ENCODE measurements around the gene DDIT4.
"Not testable (repeated sequence)": the region's sequence is repeated elsewhere in the genome, so short reads cannot be mapped to it uniquely, and the experiment has no call there.

Gene DDIT4, protein sequence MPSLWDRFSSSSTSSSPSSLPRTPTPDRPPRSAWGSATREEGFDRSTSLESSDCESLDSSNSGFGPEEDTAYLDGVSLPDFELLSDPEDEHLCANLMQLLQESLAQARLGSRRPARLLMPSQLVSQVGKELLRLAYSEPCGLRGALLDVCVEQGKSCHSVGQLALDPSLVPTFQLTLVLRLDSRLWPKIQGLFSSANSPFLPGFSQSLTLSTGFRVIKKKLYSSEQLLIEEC

DNA sequence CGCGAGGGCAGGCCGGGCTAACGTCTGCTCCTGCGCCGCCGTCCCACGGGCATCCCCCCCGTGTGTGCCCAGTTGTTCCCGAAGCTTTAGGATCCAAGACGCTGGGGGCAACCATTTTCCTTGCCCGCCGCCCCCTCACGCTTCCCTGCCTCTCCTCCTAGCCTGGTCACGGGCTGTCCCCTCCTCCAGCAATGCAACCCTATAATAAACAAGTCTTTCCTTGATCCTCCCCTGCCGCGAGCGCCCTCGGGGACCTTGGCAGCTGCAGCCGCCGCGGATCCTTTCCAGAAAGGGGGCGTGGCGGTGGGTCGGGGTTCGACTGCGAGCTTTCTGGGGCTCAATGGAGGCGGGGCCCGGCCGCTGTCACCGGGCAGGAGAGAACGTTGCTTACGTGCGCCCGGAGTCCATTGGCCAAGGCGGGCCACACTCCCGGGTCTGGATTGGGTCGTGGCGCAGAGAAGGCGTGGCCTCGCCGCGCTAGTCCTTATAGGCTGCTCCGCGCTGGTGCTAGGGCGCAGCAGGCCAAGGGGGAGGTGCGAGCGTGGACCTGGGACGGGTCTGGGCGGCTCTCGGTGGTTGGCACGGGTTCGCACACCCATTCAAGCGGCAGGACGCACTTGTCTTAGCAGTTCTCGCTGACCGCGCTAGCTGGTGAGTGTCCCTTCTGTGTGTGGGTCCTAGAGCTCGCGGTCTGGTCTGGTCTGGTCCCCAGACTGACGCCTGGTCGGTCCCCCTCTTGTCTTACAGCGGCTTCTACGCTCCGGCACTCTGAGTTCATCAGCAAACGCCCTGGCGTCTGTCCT lies at the start of gene DDIT4:
Gene DDIT4, plus strand, starts transcription at position 515 of the 803 bp plus-strand sequence. CDS start 293 bp downstream, outside the sequence.
- DNase-seq (ENCODE audit: low spot score): peak; percentile 97

DNA sequence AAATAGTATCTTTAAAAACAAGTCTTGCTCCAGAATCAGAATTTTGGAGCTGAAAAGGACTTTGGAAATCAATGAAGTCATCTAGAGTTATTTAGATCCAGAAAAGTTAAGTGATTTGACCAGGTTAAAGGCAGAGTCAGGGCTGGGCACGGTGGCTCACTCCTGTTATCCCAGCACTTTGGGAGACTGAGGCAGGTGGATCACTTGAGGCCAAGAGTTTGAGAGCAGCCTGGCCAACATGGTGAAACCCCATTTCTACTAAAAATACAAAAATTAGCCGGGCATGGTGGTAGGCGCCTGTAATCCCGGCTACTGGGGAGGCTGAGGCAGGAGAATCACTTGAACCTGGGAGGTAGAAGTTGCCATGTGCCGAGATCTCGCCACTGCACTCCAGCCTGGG lies 49.5 kb upstream of the DDIT4 start:
- DNase-seq (ENCODE audit: low spot score): not testable (repeated sequence)

- no peak for DNase-seq (ENCODE audit: low spot score)
Observed at GRCh38 chr10:72226418-72227027, 47.2 kb upstream of the DDIT4 start.

GRCh38 chr10:72227826-72228225 lies 45.9 kb upstream of the DDIT4 start:
- DNase-seq (ENCODE audit: low spot score): no peak

DNA sequence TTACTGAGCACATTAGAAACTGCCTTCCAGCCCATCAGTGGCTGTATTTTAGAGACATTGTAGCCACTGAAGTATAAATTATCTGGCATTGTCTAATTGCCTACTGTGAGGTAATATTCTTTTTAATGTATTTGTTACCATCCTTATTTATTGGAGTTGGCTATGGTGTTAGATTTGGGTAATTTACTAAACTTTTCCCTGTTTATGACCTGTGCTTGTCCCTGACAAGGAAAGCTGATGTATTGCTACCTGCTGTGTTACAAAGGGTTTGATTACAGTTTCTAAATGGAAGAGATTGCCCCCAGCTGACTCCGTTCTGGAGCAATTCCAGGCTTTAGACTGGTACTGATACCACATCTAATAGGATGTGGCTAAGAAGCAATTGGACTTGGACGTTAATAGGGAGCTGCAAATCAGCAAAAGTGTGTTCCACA lies 45.4 kb upstream of the DDIT4 start:
- no peak for DNase-seq (ENCODE audit: low spot score)

DNA sequence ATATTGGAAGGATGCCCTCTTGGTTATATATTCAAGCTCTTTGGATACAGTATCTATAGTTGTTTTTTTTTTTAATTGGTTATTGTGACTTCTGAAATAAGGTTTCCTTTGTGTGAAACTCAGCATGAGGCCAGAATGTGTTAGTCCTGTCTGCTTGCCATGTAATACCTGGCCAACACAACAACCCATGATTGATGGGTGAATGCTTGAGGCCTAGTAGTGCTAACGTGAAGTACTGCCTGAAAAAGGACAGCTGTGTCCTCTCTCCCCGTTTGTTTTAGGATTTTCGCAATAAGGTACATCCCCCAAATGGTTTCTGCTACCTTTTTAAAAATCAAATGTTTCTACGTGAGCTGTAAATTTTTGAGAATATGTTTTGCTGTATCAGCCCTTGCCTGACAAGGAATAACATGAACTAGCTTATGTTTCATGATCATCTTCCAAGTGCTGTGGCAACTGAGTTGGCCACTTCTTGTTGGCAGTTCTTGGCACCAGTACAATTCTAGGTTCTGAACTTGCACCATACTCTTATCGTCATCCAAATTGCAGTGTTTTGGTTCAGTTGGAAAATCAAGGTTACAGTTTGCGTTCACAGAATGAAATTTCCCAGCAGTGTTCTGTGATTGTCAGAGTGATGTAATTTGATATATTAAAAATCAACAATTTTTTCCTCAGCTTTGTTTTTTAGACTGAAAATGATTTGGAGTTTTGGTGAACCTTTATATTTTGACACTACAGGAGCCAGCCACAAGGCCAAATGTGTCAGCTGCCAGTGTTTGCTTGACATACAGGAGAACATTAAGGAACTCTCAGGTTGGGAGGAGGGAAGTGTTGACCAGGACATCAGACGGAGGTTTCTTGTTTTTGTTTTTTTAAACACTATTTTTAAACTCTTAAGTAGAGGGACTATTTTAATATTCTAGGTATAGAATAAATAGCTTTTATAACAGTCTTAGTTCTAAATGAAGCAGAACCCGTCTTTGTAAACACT lies 44.2 kb upstream of the DDIT4 start:
- no peak for DNase-seq (ENCODE audit: low spot score)

- no peak for DNase-seq (ENCODE audit: low spot score)
Observed at GRCh38 chr10:72233621-72234020, 40.1 kb upstream of the DDIT4 start.

- DNase-seq (ENCODE audit: low spot score): no peak
Observed at GRCh38 chr10:72234560-72235095, 39.1 kb upstream of the DDIT4 start.

DNA sequence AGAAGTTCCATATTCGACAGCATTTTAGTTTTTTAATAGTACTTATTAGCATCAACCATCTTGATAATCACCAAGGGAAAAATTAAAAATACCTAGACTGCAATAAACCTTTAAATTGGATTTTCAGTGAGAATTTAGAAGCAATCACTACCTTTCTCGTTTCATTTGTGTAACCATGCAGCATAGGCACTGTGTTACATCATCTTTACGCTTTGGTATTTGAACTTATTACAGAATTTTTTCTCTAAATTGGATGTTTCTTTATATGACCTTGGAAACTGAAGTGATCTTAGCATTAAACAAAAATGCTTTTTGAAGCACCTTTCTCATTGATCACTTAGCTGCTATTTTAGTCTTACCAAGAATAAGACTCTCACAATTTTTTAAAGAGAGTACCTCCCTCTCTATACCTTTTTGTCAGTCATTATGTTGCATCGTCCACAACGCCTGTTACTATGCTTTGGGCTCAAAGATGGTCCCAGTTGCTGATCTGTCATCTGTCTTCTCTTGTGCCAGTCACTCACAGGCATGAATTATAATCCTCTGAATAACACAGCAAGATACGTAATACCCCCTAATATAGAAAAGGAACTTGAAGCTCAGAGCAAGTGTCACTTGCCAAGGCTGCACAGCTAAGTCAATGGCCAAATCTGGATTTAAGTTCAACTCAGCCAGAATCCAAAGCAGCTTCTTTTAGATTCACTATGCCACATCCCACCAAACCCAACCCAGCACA lies 38.0 kb upstream of the DDIT4 start:
- no peak for DNase-seq (ENCODE audit: low spot score)

GRCh38 chr10:72238392-72239175 lies 35.1 kb upstream of the DDIT4 start:
- DNase-seq (ENCODE audit: low spot score): no peak

- DNase-seq (ENCODE audit: low spot score): no peak
Observed at GRCh38 chr10:72239409-72239808, 34.3 kb upstream of the DDIT4 start.

- DNase-seq (ENCODE audit: low spot score): no peak
Observed at GRCh38 chr10:72240371-72240770, 33.4 kb upstream of the DDIT4 start.

- DNase-seq (ENCODE audit: low spot score): no peak
Observed at GRCh38 chr10:72241691-72242252, 32.0 kb upstream of the DDIT4 start.

DNA sequence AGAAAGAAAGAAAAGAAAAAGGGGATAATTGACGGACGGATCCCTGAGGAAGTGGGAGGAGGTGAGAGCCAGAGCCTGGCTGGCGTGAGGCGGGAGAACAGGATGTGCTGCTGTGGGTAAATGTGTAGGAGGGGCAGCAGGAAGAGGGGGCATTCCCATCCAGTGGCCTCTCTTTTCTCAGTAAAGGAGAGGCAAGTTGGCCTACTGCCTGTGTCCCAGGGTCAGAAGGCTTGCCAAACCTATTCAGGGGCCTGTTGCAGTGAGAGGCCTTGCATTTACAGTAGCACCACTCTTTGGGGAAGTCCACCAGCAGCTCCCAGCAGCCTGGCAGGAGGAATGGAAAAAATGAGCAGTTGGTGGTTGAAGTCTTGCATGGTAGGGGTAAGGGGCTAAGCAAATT lies 31.0 kb upstream of the DDIT4 start:
- peak; percentile 42 for DNase-seq (ENCODE audit: low spot score)

DNA sequence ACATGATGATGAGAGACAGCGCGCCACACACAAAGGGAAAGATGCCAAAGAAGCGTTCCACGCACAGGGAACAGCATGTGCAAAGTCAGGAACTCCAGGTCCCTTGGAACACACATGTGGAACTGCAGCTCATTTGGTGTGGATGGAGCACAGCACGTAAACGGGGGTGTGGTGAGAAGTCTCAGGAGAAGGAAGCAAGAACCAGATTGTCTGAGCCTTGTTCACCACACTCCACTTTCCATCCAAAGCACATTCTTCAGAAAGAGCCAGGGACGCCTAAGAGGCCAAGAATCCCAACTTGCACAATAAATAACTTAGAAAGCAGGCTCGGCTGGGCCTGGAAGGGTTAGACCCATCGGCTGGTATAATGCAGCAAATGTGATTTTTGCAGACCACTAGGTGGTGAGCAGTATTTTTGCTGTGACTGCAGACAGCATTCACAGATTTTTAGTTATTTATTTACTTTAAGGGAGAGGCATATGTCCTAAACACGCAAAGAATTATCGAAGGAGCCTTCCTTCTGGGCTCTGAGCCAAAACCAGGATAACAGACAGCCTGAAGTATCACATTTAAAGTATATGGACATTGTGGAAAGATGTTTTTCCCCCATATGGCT lies 29.8 kb upstream of the DDIT4 start:
- DNase-seq (ENCODE audit: low spot score): no peak

DNA sequence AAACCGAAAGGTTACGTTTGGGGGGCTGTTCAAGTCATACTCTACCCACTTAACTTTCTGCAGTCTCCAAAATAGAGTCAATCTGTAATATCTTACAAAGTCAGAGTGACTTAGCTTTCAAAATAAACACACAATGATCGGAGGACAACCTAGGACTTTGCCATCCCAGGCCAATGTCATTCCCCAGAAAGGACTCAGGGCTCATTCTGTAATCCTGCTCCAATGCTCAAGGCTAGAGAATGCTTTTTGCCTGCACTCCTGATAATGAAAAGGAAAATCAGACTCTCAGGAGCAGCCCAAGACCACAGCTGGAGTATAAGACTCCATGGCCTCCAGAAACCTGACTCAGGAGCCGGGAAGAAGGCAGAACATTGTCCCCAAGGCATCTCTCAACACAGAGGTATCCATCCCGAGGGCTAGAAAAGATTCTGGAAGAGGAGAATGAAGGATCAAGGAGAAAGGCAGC lies 29.1 kb upstream of the DDIT4 start:
- DNase-seq (ENCODE audit: low spot score): no peak

- no peak for DNase-seq (ENCODE audit: low spot score)
Observed at GRCh38 chr10:72245949-72246525, 27.7 kb upstream of the DDIT4 start.

GRCh38 chr10:72248468-72249151 lies 25.1 kb upstream of the DDIT4 start:
- peak; percentile 74 for DNase-seq (ENCODE audit: low spot score)
